BE2C (cell line): ENCODE data around the gene FOXN1. TPM values are rescaled to one million over a fixed set of nuclear protein-coding genes. Genes with fewer than 3 reads are reported as not detected.
"Not testable (repeated sequence)": the region's sequence is repeated elsewhere in the genome, so short reads cannot be mapped to it uniquely, and the experiment has no call there.

ENCODE experiments used
- DNase-seq: peaks from one replicate; pipeline ENCODE4 v3.0.0-alpha.2; 2020
- H3K27me3 ChIP-seq: fragments of 250-450 bp; sonication (Bioruptor Pico); 2 replicates; pipeline ENCODE4 v1.5.1; 2020; ENCODE audit warnings: mild to moderate bottlenecking
- H3K36me3 ChIP-seq: fragments of 250-450 bp; sonication (Bioruptor Pico); 2 replicates; pipeline ENCODE4 v1.5.1; 2020; ENCODE audit warnings: mild to moderate bottlenecking
- H3K4me1 ChIP-seq: fragments of 250-450 bp; sonication (Bioruptor Pico); 2 replicates; pipeline ENCODE4 v1.5.1; 2020
- H3K4me3 ChIP-seq: 2 replicates; pipeline ENCODE4 v1.5.1; 2011; ENCODE audit warnings: low read depth, low read length
- H3K9me3 ChIP-seq: fragments of 250-450 bp; sonication (Bioruptor Pico); 2 replicates; pipeline ENCODE4 v1.5.1; 2020
- polyA plus RNA-seq: library from polyadenylated mRNA; unstranded; fragments of >200 nt; gene quantifications from one replicate; pipeline ENCODE4 v1.2.1, GENCODE V29; 2012; ENCODE audit warnings: low read depth, missing spikeins; ENCODE audit not compliant: insufficient read length, insufficient read depth
- TF ChIP-seq, protein P1 (sequence below): IDR thresholded peaks from 2 replicates; pipeline ENCODE4 v1.5.1; 2012; ENCODE audit warnings: mild to moderate bottlenecking, low read depth, low read length

FOXN1 gene
- polyA plus RNA-seq = not detected

DNA sequence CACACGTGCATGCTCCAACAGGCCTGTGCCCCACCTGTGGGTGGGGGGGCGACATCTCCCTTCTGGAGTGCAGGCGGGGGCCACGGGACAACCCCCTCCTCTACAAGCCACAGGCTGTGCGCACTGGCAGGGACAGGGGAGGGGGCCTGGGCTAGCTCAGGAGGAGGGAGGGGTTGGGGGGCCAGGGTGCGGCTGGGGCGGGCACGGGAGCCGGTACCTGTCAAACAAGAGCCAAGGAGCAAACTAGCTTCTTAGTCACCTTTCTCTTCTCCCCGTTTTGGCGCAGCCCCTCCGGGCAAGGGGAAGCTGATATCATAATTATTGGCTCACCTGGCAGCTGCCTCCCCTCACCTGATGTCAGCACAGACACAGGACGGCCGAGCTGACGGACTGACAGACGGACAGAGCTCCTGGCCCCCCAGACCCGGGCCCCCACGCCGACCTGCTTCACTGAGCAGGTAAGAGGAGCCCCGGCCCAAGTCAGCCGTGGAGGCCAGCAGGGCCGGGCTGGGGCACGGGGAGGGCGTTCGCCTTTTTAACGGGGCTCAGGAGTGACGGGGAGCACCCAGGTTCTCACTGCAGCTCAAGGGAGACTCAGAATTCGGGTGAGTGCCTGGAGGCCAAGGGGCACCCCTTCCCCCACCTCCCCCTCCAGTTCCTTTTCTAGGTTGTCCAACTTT is at the start of gene FOXN1:
FOXN1 (plus strand) TSS at position 363 of the 680 bp plus-strand sequence. CDS start 17,622 bp downstream, outside the sequence.
- Histone ChIP-seq H3K4me1 (peaks cover 5% of the 10 kb centered on the region), H3K9me3 (no peaks in the 10 kb centered on the region), H3K36me3 (no peaks in the 10 kb centered on the region), H3K27me3 (no peaks in the 10 kb centered on the region), H3K4me3 (no peak within 1 kb of the TSS)
- DNase-seq = no peak
- TF ChIP-seq, protein P1, sequence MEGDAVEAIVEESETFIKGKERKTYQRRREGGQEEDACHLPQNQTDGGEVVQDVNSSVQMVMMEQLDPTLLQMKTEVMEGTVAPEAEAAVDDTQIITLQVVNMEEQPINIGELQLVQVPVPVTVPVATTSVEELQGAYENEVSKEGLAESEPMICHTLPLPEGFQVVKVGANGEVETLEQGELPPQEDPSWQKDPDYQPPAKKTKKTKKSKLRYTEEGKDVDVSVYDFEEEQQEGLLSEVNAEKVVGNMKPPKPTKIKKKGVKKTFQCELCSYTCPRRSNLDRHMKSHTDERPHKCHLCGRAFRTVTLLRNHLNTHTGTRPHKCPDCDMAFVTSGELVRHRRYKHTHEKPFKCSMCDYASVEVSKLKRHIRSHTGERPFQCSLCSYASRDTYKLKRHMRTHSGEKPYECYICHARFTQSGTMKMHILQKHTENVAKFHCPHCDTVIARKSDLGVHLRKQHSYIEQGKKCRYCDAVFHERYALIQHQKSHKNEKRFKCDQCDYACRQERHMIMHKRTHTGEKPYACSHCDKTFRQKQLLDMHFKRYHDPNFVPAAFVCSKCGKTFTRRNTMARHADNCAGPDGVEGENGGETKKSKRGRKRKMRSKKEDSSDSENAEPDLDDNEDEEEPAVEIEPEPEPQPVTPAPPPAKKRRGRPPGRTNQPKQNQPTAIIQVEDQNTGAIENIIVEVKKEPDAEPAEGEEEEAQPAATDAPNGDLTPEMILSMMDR = no peak

DNA sequence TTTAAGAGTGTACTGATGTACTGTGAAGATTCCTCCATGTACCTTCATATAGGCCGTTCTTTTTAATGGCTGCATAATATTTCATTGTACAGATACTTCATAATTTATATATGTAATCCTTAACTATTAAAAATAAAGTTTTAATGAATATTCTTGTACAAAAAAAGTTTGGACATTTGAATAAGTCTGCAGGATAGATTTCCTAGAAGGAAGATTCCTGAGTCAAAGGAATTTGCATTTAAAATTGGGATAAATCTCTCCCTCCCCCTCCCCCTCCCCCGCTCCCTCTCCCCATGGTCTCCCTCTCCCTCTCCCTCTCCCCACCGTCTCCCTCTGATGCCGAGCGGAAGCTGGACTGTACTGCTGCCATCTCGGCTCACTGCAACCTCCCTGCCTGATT is 48.3 kb upstream of the FOXN1 start:
- no peak for DNase-seq
- H3K4me3 ChIP-seq = no peak overlapping the region
- TF ChIP-seq, protein P1 = no peak
- no peaks in the 10 kb centered on the region for H3K36me3 ChIP-seq
- H3K9me3 ChIP-seq = no peaks in the 10 kb centered on the region
- no peaks in the 10 kb centered on the region for H3K4me1 ChIP-seq
- no peaks in the 10 kb centered on the region for H3K27me3 ChIP-seq

DNA sequence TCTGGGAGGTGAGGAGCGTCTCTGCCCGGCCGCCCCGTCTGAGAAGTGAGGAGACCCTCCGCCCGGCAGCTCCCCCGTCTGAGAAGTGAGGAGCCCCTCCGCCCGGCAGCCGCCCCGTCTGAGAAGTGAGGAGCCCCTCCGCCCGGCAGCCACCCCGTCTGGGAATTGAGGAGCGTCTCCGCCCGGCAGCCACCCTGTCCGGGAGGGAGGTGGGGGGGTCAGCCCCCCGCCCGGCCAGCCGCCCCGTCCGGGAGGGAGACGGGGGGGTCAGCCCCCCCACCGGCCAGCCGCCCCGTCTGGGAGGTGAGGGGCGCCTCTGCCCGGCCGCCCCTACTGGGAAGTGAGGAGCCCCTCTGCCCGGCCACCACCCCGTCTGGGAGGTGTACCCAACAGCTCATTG is 47.3 kb upstream of the FOXN1 start:
- H3K4me3 ChIP-seq, H3K9me3 ChIP-seq, H3K36me3 ChIP-seq, H3K27me3 ChIP-seq, H3K4me1 ChIP-seq, DNase-seq: not testable (repeated sequence)

DNA sequence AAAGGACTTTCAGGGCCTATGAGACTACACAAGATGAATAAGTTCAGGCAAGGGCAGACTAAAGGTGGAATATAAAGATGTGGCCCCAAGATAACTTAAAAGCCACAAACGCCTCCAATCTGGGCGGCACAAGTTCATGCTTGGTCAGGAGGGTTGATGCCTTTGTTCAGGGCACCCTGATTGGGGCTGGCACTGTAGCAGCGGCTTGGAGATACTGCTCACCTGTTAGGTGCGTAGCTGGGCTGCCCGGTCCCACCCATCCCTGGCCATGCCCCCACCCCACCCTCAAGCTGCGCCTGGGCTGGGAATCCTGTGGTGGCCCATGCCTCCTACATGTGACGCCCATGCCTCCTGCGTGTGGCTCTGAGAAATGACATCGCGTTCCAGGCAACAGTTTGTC is 45.2 kb upstream of the FOXN1 start:
- no peaks in the 10 kb centered on the region for H3K27me3 ChIP-seq
- no peaks in the 10 kb centered on the region for H3K9me3 ChIP-seq
- TF ChIP-seq, protein P1 = no peak
- H3K4me1 ChIP-seq = no peaks in the 10 kb centered on the region
- no peaks in the 10 kb centered on the region for H3K36me3 ChIP-seq
- no peak overlapping the region for H3K4me3 ChIP-seq
- DNase-seq = no peak

DNA sequence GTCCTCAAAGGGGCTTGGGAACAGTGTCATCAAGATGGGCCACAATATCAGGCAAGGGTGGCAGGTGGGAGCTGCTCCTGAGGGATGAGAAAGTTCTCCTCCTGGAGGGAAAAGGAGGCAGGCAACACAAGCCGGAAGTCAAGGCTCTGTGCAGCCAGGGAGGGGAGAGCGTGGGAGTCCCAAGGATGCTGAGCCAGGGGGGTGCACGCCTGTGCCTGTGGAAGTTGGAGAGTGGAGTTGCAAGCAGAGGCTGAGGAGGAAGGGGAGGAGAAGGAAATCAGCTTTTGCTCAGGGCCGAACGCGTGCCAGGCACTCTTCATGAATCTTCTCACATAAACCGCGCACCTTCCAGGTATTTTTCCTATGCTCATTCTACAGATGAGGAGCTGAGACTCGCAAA is 40.1 kb upstream of the FOXN1 start:
- H3K9me3 ChIP-seq = no peaks in the 10 kb centered on the region
- TF ChIP-seq, protein P1 = no peak
- no peak for DNase-seq
- H3K36me3 ChIP-seq = no peaks in the 10 kb centered on the region
- H3K27me3 ChIP-seq = no peaks in the 10 kb centered on the region
- H3K4me1 ChIP-seq = no peaks in the 10 kb centered on the region
- H3K4me3 ChIP-seq = no peak overlapping the region

DNA sequence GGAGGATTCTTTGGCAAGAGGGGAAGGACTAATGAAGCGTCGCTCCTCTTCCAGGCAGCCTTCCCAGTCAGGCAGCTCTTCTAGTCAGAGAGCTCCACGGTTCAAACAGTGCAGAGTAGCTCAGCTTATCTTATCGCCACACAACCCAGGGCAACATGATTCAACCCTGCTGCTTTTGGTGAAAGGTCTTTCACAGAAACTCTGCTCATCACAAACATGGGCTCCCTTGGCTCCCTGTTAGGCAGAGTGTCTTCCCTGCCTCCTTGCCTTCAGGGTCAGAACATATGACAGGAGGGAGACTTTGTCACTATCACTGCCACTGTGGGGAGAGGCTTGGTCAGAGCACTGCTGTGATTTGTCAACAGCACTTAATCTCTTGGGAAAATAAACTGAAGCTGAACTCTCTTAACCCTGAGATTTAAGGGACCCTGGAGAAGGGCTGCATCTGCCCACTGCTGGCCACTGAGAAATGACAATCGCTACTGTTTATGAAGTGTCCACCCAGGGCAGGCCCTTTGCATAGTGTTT is 39.6 kb upstream of the FOXN1 start:
- H3K9me3 ChIP-seq = no peaks in the 10 kb centered on the region
- H3K27me3 ChIP-seq = no peaks in the 10 kb centered on the region
- no peak for DNase-seq
- H3K4me1 ChIP-seq = no peaks in the 10 kb centered on the region
- TF ChIP-seq, protein P1 = no peak
- no peak overlapping the region for H3K4me3 ChIP-seq
- no peaks in the 10 kb centered on the region for H3K36me3 ChIP-seq
